Activated T-helper 17 cell treated with anti-CD3 and anti-CD28 coated beads, Interleukin-2, amount 50 U/mL, for 72 hours (primary cell): Measurements from ENCODE around the gene SPIRE1. TPM values are rescaled to one million over a fixed set of nuclear protein-coding genes. Genes with fewer than 3 reads are reported as not detected.
A peak's percentile ranks its signal among the peaks of the same experiment; 100 is the strongest.
"Not testable (repeated sequence)": the region's sequence is repeated elsewhere in the genome, so short reads cannot be mapped to it uniquely, and the experiment has no call there.

Experiments
- ATAC-seq: fragments of 150-1000 bp; cut with Tn5 transposase; replicated peaks from 2 replicates; pipeline ENCODE4 v1.10.0; 2021; ENCODE audit warnings: mild to moderate bottlenecking, moderate library complexity
- H3K27ac Mint-ChIP-seq: one replicate; pipeline ENCODE4 v1.8.0; 2022; ENCODE audit warnings: mixed read lengths
- H3K27me3 Mint-ChIP-seq: one replicate; pipeline ENCODE4 v1.8.0; 2022; ENCODE audit warnings: mixed read lengths
- H3K36me3 Mint-ChIP-seq: one replicate; pipeline ENCODE4 v1.8.0; 2022; ENCODE audit warnings: low read depth, mild to moderate bottlenecking, mixed read lengths
- H3K4me1 Mint-ChIP-seq: one replicate; pipeline ENCODE4 v1.8.0; 2022; ENCODE audit warnings: mixed read lengths
- H3K4me3 Mint-ChIP-seq: one replicate; pipeline ENCODE4 v1.8.0; 2022; ENCODE audit warnings: mild to moderate bottlenecking, mixed read lengths
- H3K9me3 Mint-ChIP-seq: one replicate; pipeline ENCODE4 v1.8.0; 2022; ENCODE audit warnings: mixed read lengths
- total RNA-seq, 2 donors: library from RNA; stranded (reverse); gene quantifications; one replicate each; pipeline ENCODE4 v1.2.3, GENCODE V29; 2022

Gene SPIRE1
- total RNA-seq, 2 donors from 2014 or later = 5.0 to 12.4 TPM

GRCh38 chr18:12658426-12659138, 675 bp upstream of the SPIRE1 start:
- peaks cover 7% of the 10 kb centered on the region for H3K4me1 Mint-ChIP-seq
- H3K27me3 Mint-ChIP-seq = no peaks in the 10 kb centered on the region
- no peaks in the 10 kb centered on the region for H3K9me3 Mint-ChIP-seq
- no peaks in the 10 kb centered on the region for H3K36me3 Mint-ChIP-seq
- H3K4me3 Mint-ChIP-seq = peak overlapping the region; percentile 59
- ATAC-seq = peak; percentile 17
- H3K27ac Mint-ChIP-seq = no peak overlapping the region

GRCh38 chr18:12656938-12657683, 796 bp downstream of the SPIRE1 start:
- peak; percentile 47 for ATAC-seq
- Mint-ChIP-seq H3K4me3 (peak overlapping the region; percentile 67), H3K27me3 (no peaks in the 10 kb centered on the region), H3K9me3 (no peaks in the 10 kb centered on the region), H3K4me1 (peaks cover 17% of the 10 kb centered on the region), H3K27ac (no peak overlapping the region), H3K36me3 (no peaks in the 10 kb centered on the region)

- peaks cover 2% of the 10 kb centered on the region for H3K27me3 Mint-ChIP-seq
- no peaks in the 10 kb centered on the region for H3K9me3 Mint-ChIP-seq
- peak overlapping the region; percentile 67 for H3K4me3 Mint-ChIP-seq
- H3K27ac Mint-ChIP-seq = no peak overlapping the region
- no peak for ATAC-seq
- no peaks in the 10 kb centered on the region for H3K36me3 Mint-ChIP-seq
- peaks cover 17% of the 10 kb centered on the region for H3K4me1 Mint-ChIP-seq
These were observed 1.3 kb downstream of the SPIRE1 start for GRCh38 chr18:12656605-12656937.

- Mint-ChIP-seq H3K27me3 (peaks cover 3% of the 10 kb centered on the region), H3K36me3 (no peaks in the 10 kb centered on the region), H3K4me1 (peaks cover 17% of the 10 kb centered on the region), H3K9me3 (no peaks in the 10 kb centered on the region), H3K4me3 (peak overlapping the region; percentile 26), H3K27ac (no peak overlapping the region)
- ATAC-seq = no peak
These were observed 2.9 kb downstream of the SPIRE1 start for GRCh38 chr18:12654971-12655370.

- peaks cover 3% of the 10 kb centered on the region for H3K27me3 Mint-ChIP-seq
- H3K4me1 Mint-ChIP-seq = peaks cover 10% of the 10 kb centered on the region
- no peaks in the 10 kb centered on the region for H3K9me3 Mint-ChIP-seq
- H3K27ac Mint-ChIP-seq = peak overlapping the region; percentile 20
- peak overlapping the region; percentile 46 for H3K4me3 Mint-ChIP-seq
- H3K36me3 Mint-ChIP-seq = no peaks in the 10 kb centered on the region
- peak; percentile 73 for ATAC-seq
These were observed 5.0 kb downstream of the SPIRE1 start for GRCh38 chr18:12652861-12653401.

- no peaks in the 10 kb centered on the region for H3K9me3 Mint-ChIP-seq
- H3K27ac Mint-ChIP-seq = no peak overlapping the region
- no peak for ATAC-seq
- H3K27me3 Mint-ChIP-seq = peaks cover 3% of the 10 kb centered on the region
- peaks cover 10% of the 10 kb centered on the region for H3K4me1 Mint-ChIP-seq
- no peak overlapping the region for H3K4me3 Mint-ChIP-seq
- no peaks in the 10 kb centered on the region for H3K36me3 Mint-ChIP-seq
These were observed 6.3 kb downstream of the SPIRE1 start for GRCh38 chr18:12651651-12652050.

- peaks cover 11% of the 10 kb centered on the region for H3K27me3 Mint-ChIP-seq
- H3K4me1 Mint-ChIP-seq = peaks cover 3% of the 10 kb centered on the region
- ATAC-seq = no peak
- H3K4me3 Mint-ChIP-seq = no peak overlapping the region
- peak overlapping the region; percentile 9 for H3K27ac Mint-ChIP-seq
- H3K36me3 Mint-ChIP-seq = no peaks in the 10 kb centered on the region
- no peaks in the 10 kb centered on the region for H3K9me3 Mint-ChIP-seq
These were observed 10.1 kb downstream of the SPIRE1 start for GRCh38 chr18:12647773-12648172.

GRCh38 chr18:12645751-12646203, 12.1 kb downstream of the SPIRE1 start:
- Mint-ChIP-seq H3K4me3 (no peak overlapping the region), H3K27ac (no peak overlapping the region), H3K36me3 (no peaks in the 10 kb centered on the region), H3K4me1 (no peaks in the 10 kb centered on the region), H3K9me3 (no peaks in the 10 kb centered on the region), H3K27me3 (peaks cover 11% of the 10 kb centered on the region)
- ATAC-seq = no peak

GRCh38 chr18:12645254-12645653, 12.7 kb downstream of the SPIRE1 start:
- no peaks in the 10 kb centered on the region for H3K36me3 Mint-ChIP-seq
- peaks cover 11% of the 10 kb centered on the region for H3K27me3 Mint-ChIP-seq
- H3K4me1 Mint-ChIP-seq = no peaks in the 10 kb centered on the region
- H3K4me3 Mint-ChIP-seq = no peak overlapping the region
- no peaks in the 10 kb centered on the region for H3K9me3 Mint-ChIP-seq
- no peak overlapping the region for H3K27ac Mint-ChIP-seq
- no peak for ATAC-seq

GRCh38 chr18:12643756-12644155, 14.2 kb downstream of the SPIRE1 start:
- not testable (repeated sequence) for H3K27ac Mint-ChIP-seq, H3K4me3 Mint-ChIP-seq, H3K9me3 Mint-ChIP-seq, H3K36me3 Mint-ChIP-seq, ATAC-seq, H3K4me1 Mint-ChIP-seq
- peaks cover 11% of the 10 kb centered on the region for H3K27me3 Mint-ChIP-seq

GRCh38 chr18:12640881-12641200, 17.1 kb downstream of the SPIRE1 start:
- H3K4me1 Mint-ChIP-seq = peaks cover 4% of the 10 kb centered on the region
- H3K27ac Mint-ChIP-seq = no peak overlapping the region
- no peak for ATAC-seq
- no peaks in the 10 kb centered on the region for H3K36me3 Mint-ChIP-seq
- no peak overlapping the region for H3K4me3 Mint-ChIP-seq
- peaks cover 11% of the 10 kb centered on the region for H3K27me3 Mint-ChIP-seq
- H3K9me3 Mint-ChIP-seq = no peaks in the 10 kb centered on the region

- ATAC-seq = peak; percentile 74
- no peaks in the 10 kb centered on the region for H3K36me3 Mint-ChIP-seq
- H3K4me3 Mint-ChIP-seq = no peak overlapping the region
- H3K9me3 Mint-ChIP-seq = no peaks in the 10 kb centered on the region
- peaks cover 8% of the 10 kb centered on the region for H3K27me3 Mint-ChIP-seq
- H3K4me1 Mint-ChIP-seq = peaks cover 4% of the 10 kb centered on the region
- peak overlapping the region; percentile 10 for H3K27ac Mint-ChIP-seq
These were observed 17.7 kb downstream of the SPIRE1 start for GRCh38 chr18:12639990-12640880.

GRCh38 chr18:12638644-12639124, 19.2 kb downstream of the SPIRE1 start:
- H3K36me3 Mint-ChIP-seq = no peaks in the 10 kb centered on the region
- peaks cover 7% of the 10 kb centered on the region for H3K27me3 Mint-ChIP-seq
- H3K4me3 Mint-ChIP-seq = no peak overlapping the region
- no peak overlapping the region for H3K27ac Mint-ChIP-seq
- peaks cover 4% of the 10 kb centered on the region for H3K4me1 Mint-ChIP-seq
- ATAC-seq = peak; percentile 7
- no peaks in the 10 kb centered on the region for H3K9me3 Mint-ChIP-seq

- peak; percentile 31 for ATAC-seq
- no peaks in the 10 kb centered on the region for H3K36me3 Mint-ChIP-seq
- H3K4me1 Mint-ChIP-seq = peaks cover 4% of the 10 kb centered on the region
- no peaks in the 10 kb centered on the region for H3K9me3 Mint-ChIP-seq
- H3K27ac Mint-ChIP-seq = no peak overlapping the region
- H3K4me3 Mint-ChIP-seq = no peak overlapping the region
- H3K27me3 Mint-ChIP-seq = peaks cover 4% of the 10 kb centered on the region
These were observed 19.8 kb downstream of the SPIRE1 start for GRCh38 chr18:12637901-12638643.
